ENCODE results near the gene SVIL. TPM values are rescaled to one million over a fixed set of nuclear protein-coding genes. Genes with fewer than 3 reads are reported as not detected.

The SVIL gene
- total RNA-seq, 2 donors from 2014 or later: 349 to 483 TPM

DNA sequence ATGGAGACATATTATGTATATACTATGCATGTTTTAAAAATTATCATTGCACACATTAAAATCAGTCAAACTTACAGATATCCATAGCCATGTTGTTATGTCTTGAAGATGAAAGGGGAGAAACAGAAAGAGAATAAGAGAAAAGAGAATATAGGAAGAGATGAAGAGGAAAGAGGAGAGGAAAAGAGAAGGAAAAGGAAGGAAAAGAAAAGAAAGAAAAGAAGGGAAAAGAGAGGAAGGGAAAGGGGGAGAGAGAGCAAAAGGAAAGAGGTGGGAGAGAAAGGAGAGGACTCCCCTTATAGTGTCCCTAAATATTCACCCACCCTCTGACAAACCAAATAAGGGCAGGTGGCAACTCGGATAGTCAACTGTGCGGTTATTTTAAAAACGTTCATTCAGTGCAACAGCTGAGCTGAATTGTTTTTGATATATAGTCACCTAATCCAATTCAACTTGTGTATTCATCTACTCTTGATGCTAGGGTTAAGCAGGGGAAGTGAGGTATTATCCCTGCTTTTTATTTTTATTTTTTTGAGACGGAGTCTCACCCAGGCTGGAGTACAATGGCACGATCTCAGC is 14.6 kb downstream of the SVIL start:
- peak overlapping the region; percentile 12 for H3K4me3 ChIP-seq
- H3K4me1 ChIP-seq (ENCODE audit: control insufficient read depth in 1 of 2, low read depth in 2 of 2): peaks cover 55 to 96% of the 10 kb centered on the region in 2 donors
- no peaks in the 10 kb centered on the region for H3K27me3 ChIP-seq (replicated peaks; ENCODE audit: insufficient read depth)
- TF ChIP-seq CTCF (IDR thresholded peaks at IDR 0.05): no peak
- DNase-seq (ENCODE audit: low spot score): no peak
- H3K36me3 ChIP-seq: no peaks in the 10 kb centered on the region
- H3K27ac ChIP-seq: peak overlapping the region; percentile 55 to 67
- ATAC-seq (ENCODE audit: insufficient number of reproducible peaks, low FRiP score, low read depth): no peak
- no peaks in the 10 kb centered on the region for H3K9me3 ChIP-seq

DNA sequence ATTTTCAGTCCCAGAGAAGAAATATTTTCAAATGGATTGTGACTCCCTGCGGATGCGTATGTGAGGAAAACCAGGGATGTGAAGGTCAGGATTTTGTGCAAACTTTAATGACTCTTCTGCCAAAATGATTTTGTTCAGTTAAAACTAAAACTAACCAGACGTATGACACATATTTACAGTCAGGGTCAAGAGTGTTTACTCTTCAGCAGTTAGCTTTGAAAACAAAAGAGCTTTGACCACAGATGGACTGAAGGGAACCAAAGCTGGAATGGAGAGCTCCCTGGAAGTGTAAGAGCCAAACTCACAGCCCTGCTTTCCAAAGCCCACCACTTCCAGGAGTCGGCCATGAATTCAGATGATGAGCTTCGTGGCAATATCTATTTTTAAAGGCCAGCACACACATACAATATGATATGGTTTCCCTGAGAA is 15.5 kb downstream of the SVIL start:
- DNase-seq (ENCODE audit: low spot score) (no peak), ATAC-seq (ENCODE audit: insufficient number of reproducible peaks, low FRiP score, low read depth) (no peak)
- H3K4me1 ChIP-seq (ENCODE audit: control insufficient read depth in 1 of 2, low read depth in 2 of 2): peaks cover 52 to 90% of the 10 kb centered on the region in 2 donors
- no peaks in the 10 kb centered on the region for H3K27me3 ChIP-seq (replicated peaks; ENCODE audit: insufficient read depth)
- H3K4me3 ChIP-seq: peak overlapping the region; percentile 36
- TF ChIP-seq CTCF (IDR thresholded peaks at IDR 0.05): no peak
- no peaks in the 10 kb centered on the region for H3K36me3 ChIP-seq
- H3K9me3 ChIP-seq: no peaks in the 10 kb centered on the region
- H3K27ac ChIP-seq: peak overlapping the region; percentile 67

- Histone ChIP-seq H3K4me3 (peak overlapping the region; percentile 36), H3K4me1 (ENCODE audit: control insufficient read depth in 1 of 2, low read depth in 2 of 2) (peaks cover 49 to 83% of the 10 kb centered on the region in 2 donors), H3K27ac (peak overlapping the region; percentile 67), H3K36me3 (no peaks in the 10 kb centered on the region), H3K9me3 (no peaks in the 10 kb centered on the region), H3K27me3 (replicated peaks; ENCODE audit: insufficient read depth) (no peaks in the 10 kb centered on the region)
- ATAC-seq (ENCODE audit: insufficient number of reproducible peaks, low FRiP score, low read depth) (no peak), DNase-seq (ENCODE audit: low spot score) (no peak)
- no peak for TF ChIP-seq CTCF (IDR thresholded peaks at IDR 0.05)
These were observed 16.2 kb downstream of the SVIL start for GRCh38 chr10:29618341-29619171.

DNA sequence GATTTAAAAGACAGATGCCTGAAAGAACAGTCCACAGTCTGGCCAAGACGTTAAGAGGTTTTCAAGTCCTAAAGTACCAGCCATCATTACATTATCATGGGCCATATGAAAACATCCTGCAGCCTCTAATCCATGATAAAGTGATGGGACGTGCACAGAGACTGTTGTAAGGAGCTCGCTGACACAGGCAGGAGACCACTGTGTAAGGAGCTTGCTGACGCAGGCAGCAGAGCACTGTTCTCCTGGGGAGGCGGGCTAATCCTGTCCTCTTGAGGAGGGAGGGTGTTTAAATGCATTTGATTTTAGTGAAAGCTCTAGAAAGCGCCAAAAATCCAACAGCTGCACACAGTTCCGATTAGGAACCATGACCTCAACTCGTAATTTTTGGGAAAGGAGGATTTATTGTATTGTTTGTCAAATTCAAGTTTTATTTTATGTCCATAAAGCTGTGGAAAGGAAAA is 16.9 kb downstream of the SVIL start:
- Histone ChIP-seq H3K27ac (peak overlapping the region; percentile 67), H3K4me3 (peak overlapping the region; percentile 36), H3K9me3 (no peaks in the 10 kb centered on the region), H3K36me3 (no peaks in the 10 kb centered on the region), H3K4me1 (ENCODE audit: control insufficient read depth in 1 of 2, low read depth in 2 of 2) (peaks cover 42 to 78% of the 10 kb centered on the region in 2 donors), H3K27me3 (replicated peaks; ENCODE audit: insufficient read depth) (no peaks in the 10 kb centered on the region)
- TF ChIP-seq CTCF (IDR thresholded peaks at IDR 0.05): no peak
- ATAC-seq (ENCODE audit: insufficient number of reproducible peaks, low FRiP score, low read depth): no peak
- DNase-seq (ENCODE audit: low spot score): no peak

- Histone ChIP-seq H3K9me3 (no peaks in the 10 kb centered on the region), H3K4me3 (no peak overlapping the region), H3K4me1 (ENCODE audit: control insufficient read depth in 1 of 2, low read depth in 2 of 2) (peaks cover 41 to 80% of the 10 kb centered on the region in 2 donors), H3K36me3 (no peaks in the 10 kb centered on the region), H3K27ac (no peak overlapping the region), H3K27me3 (replicated peaks; ENCODE audit: insufficient read depth) (no peaks in the 10 kb centered on the region)
- TF ChIP-seq CTCF (IDR thresholded peaks at IDR 0.05): no peak
- no peak for ATAC-seq (ENCODE audit: insufficient number of reproducible peaks, low FRiP score, low read depth)
- DNase-seq (ENCODE audit: low spot score): no peak
These were observed 18.2 kb downstream of the SVIL start for GRCh38 chr10:29616542-29616941.

All from thoracic aorta (tissue), 2 donors.